ENCODE data around the gene ZNRF1. TPM values are rescaled to one million over a fixed set of nuclear protein-coding genes. Genes with fewer than 3 reads are reported as not detected.
"Not testable (repeated sequence)": the region's sequence is repeated elsewhere in the genome, so short reads cannot be mapped to it uniquely, and the experiment has no call there.

The ZNRF1 gene
- total and polyA plus RNA-seq, 4 donors: 4.6 to 26.3 (median 14.1) TPM

DNA sequence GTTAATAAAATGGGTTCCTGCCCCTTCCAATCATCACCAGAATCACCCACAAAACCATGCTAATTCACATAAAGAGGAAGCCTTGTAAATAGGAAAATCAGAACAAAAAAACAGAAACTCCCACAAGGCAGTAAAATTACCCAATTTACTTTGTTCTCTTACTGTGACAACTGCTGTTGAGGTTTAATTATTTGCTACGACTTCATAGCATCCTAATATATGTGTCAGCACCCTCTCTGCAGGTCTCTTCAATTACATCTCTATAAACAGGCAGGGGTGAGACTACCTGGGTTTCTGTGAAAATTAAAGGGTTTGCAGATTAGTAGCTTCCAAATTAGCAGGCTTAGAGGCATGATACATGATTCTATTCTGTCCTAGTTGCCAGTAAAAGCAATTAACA lies 16.6 kb upstream of the ZNRF1 start:
- no peaks in the 10 kb centered on the region for H3K4me1 ChIP-seq (ENCODE audit: control insufficient read depth in 1 of 2, insufficient read depth in 2 of 2, low read length in 2 of 2)
- DNase-seq (no peak), ATAC-seq (ENCODE audit: low FRiP score) (no peak)
- H3K9me3 ChIP-seq (ENCODE audit: control insufficient read depth, low read length): no peaks in the 10 kb centered on the region
- intact Hi-C loops (cut with DNase I): no loop called here
- H3K4me3 ChIP-seq (ENCODE audit: low read length in 2 of 2): no peak overlapping the region
- no peak overlapping the region for H3K27ac ChIP-seq (ENCODE audit: low read depth in 1 of 2, low read length in 2 of 2)
- no peaks in the 10 kb centered on the region for H3K27me3 ChIP-seq (ENCODE audit: control insufficient read depth in 1 of 2, insufficient read depth in 2 of 2, low read length in 1 of 2)
- 81 to 87% methylated on average over 1 of the region's 1 CpG for WGBS, 2 donors
- H3K36me3 ChIP-seq (ENCODE audit: control insufficient read depth in 1 of 2, insufficient read depth in 2 of 2, low read length in 1 of 2): no peaks in the 10 kb centered on the region

DNA sequence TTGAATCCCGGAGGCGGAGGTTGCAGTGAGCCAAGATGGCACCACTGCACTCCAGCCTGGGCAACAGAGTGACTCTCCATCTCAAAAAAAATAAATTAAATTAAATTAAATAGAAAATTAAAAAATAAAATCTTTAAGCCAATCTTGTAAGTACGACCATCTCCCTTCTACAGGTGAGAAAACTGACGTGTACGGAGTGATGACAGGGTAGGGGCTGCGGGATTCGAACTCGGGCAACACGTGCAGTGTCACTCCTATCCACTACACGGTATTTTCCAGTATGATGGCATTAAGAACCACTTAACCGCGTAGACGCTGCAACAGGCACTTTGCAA lies 14.7 kb upstream of the ZNRF1 start:
- H3K36me3 ChIP-seq (ENCODE audit: control insufficient read depth in 1 of 2, insufficient read depth in 2 of 2, low read length in 1 of 2): no peaks in the 10 kb centered on the region
- no peak for ATAC-seq (ENCODE audit: low FRiP score)
- WGBS, 2 donors: 23 to 27% methylated on average over 12 to 13 of the region's 13 CpGs
- peak overlapping the region; percentile 62 to 75 for H3K4me3 ChIP-seq (ENCODE audit: low read length in 2 of 2)
- H3K27ac ChIP-seq (ENCODE audit: low read depth in 1 of 2, low read length in 2 of 2): no peak overlapping the region
- no peaks in the 10 kb centered on the region for H3K9me3 ChIP-seq (ENCODE audit: control insufficient read depth, low read length)
- intact Hi-C loops (cut with DNase I): no loop called here
- no peak for DNase-seq
- no peaks in the 10 kb centered on the region for H3K27me3 ChIP-seq (ENCODE audit: control insufficient read depth in 1 of 2, insufficient read depth in 2 of 2, low read length in 1 of 2)
- no peaks in the 10 kb centered on the region for H3K4me1 ChIP-seq (ENCODE audit: control insufficient read depth in 1 of 2, insufficient read depth in 2 of 2, low read length in 2 of 2)

DNA sequence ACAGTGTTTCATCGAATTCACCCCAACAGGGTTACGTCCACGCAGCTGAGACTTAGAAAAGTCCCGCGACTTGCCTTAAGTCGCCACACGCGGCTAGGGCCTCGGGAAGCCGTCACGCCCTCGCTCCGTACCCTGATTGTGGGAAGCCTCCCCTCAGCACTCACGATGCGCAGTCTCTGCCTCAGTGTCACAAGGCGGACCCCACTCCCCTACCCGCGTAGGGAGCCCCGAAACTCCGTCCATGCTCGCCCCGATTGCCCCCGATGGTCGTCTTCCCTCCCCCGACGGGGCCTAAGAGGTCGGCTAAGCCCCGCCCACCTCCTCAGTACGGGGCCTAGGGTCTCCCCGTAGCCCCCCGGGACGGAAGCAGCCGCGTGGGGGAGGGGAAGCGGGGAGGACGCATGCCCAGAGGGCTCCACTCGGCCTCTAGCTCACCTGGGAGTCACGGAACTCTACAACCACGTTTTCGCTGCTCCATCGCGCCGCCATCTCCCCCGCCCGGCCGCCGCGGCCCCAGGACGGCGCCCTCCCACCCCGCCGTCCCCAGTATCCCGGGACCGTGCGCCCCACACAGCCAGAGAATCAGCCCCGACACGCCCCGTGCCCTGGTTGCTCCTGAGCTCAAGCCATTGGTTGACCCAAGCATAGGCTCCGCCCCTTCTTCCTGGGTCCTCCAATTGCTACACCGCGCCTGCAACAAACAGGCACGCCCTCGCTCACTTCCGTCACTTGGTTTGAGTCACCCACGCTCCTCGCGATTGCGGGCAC lies 14.1 kb upstream of the ZNRF1 start, which contains the start of gene WDR59:
Gene WDR59, minus strand, starts transcription at position 595 of the 768 bp plus-strand sequence. Its CDS starts 106 bp downstream, at position 489.
- no peaks in the 10 kb centered on the region for H3K27me3 ChIP-seq (ENCODE audit: control insufficient read depth in 1 of 2, insufficient read depth in 2 of 2, low read length in 1 of 2)
- H3K27ac ChIP-seq (ENCODE audit: low read depth in 1 of 2, low read length in 2 of 2): no peak within 1 kb of the TSS
- peak within 1 kb of the TSS; percentile 62 to 75 for H3K4me3 ChIP-seq (ENCODE audit: low read length in 2 of 2)
- H3K36me3 ChIP-seq (ENCODE audit: control insufficient read depth in 1 of 2, insufficient read depth in 2 of 2, low read length in 1 of 2): no peaks in the 10 kb centered on the region
- H3K9me3 ChIP-seq (ENCODE audit: control insufficient read depth, low read length): no peaks in the 10 kb centered on the region
- no peaks in the 10 kb centered on the region for H3K4me1 ChIP-seq (ENCODE audit: control insufficient read depth in 1 of 2, insufficient read depth in 2 of 2, low read length in 2 of 2)
- intact Hi-C loops (cut with DNase I): no loop called here
- DNase-seq: peak; percentile 99 to 100
- WGBS, 2 donors: 0 to 1% methylated on average over 58 to 68 of the region's 68 CpGs
- peak; percentile 100 for ATAC-seq (ENCODE audit: low FRiP score)

DNA sequence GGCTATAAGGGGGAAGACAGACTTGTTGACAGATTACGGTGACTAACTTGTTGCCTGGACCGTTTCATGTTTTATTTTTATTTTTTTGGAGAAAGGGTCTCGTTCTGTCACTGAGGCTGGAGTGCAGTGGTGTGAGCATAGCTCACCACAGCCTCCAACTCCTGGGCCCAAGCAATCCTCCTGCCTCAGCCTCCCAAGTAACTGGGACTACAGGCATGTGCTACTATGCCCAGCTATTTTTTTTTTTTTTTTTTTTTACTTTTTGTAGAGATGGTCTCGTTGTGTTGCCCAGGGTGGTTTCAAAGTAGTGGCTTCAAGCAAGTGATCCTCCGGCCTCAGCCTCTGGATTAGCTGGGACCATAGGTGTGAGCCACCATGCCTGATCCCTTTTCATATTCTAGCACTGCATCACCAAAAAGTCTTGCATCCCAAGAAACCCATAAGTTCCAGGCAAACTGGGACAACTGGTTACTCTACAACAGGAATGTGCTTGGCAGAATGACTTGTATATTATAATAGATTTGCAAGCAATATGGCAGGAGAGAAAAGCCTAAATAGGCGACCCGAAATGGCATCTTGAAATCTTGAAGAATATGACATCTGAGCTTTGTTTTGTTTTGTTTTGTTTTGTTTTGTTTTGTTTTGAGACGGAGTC lies 11.7 kb upstream of the ZNRF1 start:
- intact Hi-C loops (cut with DNase I): no loop called here
- H3K27ac ChIP-seq (ENCODE audit: low read depth in 1 of 2, low read length in 2 of 2): no peak overlapping the region
- no peaks in the 10 kb centered on the region for H3K27me3 ChIP-seq (ENCODE audit: control insufficient read depth in 1 of 2, insufficient read depth in 2 of 2, low read length in 1 of 2)
- H3K9me3 ChIP-seq (ENCODE audit: control insufficient read depth, low read length): no peaks in the 10 kb centered on the region
- 71 to 74% methylated on average over 8 of the region's 8 CpGs for WGBS, 2 donors
- H3K4me3 ChIP-seq (ENCODE audit: low read length in 2 of 2): no peak overlapping the region
- no peaks in the 10 kb centered on the region for H3K4me1 ChIP-seq (ENCODE audit: control insufficient read depth in 1 of 2, insufficient read depth in 2 of 2, low read length in 2 of 2)
- no peak for DNase-seq
- no peak for ATAC-seq (ENCODE audit: low FRiP score)
- no peaks in the 10 kb centered on the region for H3K36me3 ChIP-seq (ENCODE audit: control insufficient read depth in 1 of 2, insufficient read depth in 2 of 2, low read length in 1 of 2)

DNA sequence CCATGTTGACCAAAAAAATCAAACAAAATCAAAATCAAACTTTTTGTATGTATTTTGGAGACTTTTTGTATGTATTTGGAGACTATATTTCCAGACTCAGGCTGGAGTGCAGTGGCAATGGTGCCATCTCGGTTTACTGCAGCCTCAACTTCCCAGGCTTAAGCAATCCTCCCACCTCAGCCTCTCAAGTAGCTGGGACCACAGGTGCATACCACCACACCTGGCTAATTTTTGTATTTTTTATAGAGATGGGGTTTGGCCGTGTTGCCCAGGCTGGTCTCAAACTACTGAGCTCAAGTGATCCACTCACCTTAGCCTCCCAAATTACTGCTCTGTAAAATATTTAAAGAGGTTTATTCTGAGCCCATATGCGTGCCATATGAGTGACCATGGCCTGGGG lies 9.0 kb upstream of the ZNRF1 start:
- 90 to 94% methylated on average over 3 of the region's 3 CpGs for WGBS, 2 donors
- intact Hi-C loops (cut with DNase I): not testable (repeated sequence)

DNA sequence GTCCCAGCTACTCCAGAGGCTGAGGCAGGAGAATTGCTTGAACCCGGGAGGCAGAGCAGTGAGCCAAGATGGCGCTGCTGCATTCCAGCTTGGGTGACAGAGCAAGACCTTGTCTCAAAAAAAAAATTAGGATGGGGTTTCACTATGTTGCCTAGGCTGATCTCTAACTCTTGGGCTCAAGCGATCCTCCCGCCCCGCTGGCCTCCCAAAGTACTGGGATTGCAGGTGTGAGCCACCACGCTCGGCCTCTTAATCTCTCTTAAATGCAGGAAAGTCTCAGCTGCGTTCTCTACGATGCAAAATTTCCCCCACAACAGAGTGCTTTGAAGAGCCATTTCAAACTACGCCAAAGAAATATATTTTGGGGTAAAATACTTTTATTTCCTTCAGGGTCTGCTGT lies 8.0 kb upstream of the ZNRF1 start:
- no peak overlapping the region for H3K27ac ChIP-seq (ENCODE audit: low read depth in 1 of 2, low read length in 2 of 2)
- intact Hi-C loops (cut with DNase I): no loop called here

More for the DNA sequence above, 9.0 kb upstream of the ZNRF1 start:
- ATAC-seq (ENCODE audit: low FRiP score); H3K4me1 ChIP-seq (ENCODE audit: control insufficient read depth in 1 of 2, insufficient read depth in 2 of 2, low read length in 2 of 2); DNase-seq; H3K27ac ChIP-seq (ENCODE audit: low read depth in 1 of 2, low read length in 2 of 2); H3K4me3 ChIP-seq (ENCODE audit: low read length in 2 of 2); H3K27me3 ChIP-seq (ENCODE audit: control insufficient read depth in 1 of 2, insufficient read depth in 2 of 2, low read length in 1 of 2); H3K36me3 ChIP-seq (ENCODE audit: control insufficient read depth in 1 of 2, insufficient read depth in 2 of 2, low read length in 1 of 2); H3K9me3 ChIP-seq (ENCODE audit: control insufficient read depth, low read length): not testable (repeated sequence)

DNA sequence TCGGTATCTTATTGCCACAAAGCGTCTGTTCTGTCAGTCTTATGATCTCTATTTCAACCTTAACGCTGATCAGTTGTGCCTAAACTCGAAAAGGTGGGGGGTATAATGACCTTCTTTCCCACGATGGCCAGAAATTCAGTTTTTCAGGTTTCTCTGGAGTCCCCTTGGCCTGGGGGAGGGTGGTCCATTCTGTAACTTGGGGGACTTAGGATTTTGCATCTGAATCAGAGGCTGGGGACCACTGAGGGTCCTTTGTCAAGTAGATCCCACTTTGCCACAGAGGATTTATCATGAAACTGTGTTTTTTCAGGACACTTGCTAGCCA lies 7.6 kb upstream of the ZNRF1 start:
- Histone ChIP-seq H3K4me3 (ENCODE audit: low read length in 2 of 2) (no peak overlapping the region), H3K27ac (ENCODE audit: low read depth in 1 of 2, low read length in 2 of 2) (no peak overlapping the region), H3K9me3 (ENCODE audit: control insufficient read depth, low read length) (no peaks in the 10 kb centered on the region), H3K4me1 (ENCODE audit: control insufficient read depth in 1 of 2, insufficient read depth in 2 of 2, low read length in 2 of 2) (no peaks in the 10 kb centered on the region), H3K36me3 (ENCODE audit: control insufficient read depth in 1 of 2, insufficient read depth in 2 of 2, low read length in 1 of 2) (no peaks in the 10 kb centered on the region), H3K27me3 (ENCODE audit: control insufficient read depth in 1 of 2, insufficient read depth in 2 of 2, low read length in 1 of 2) (no peaks in the 10 kb centered on the region)
- WGBS, 2 donors: 76 to 81% methylated on average over 5 of the region's 5 CpGs
- intact Hi-C loops (cut with DNase I): no loop called here
- DNase-seq (no peak), ATAC-seq (ENCODE audit: low FRiP score) (no peak)

More for the DNA sequence above, 8.0 kb upstream of the ZNRF1 start:
- H3K36me3 ChIP-seq (ENCODE audit: control insufficient read depth in 1 of 2, insufficient read depth in 2 of 2, low read length in 1 of 2): no peaks in the 10 kb centered on the region
- H3K4me3 ChIP-seq (ENCODE audit: low read length in 2 of 2): no peak overlapping the region
- H3K27me3 ChIP-seq (ENCODE audit: control insufficient read depth in 1 of 2, insufficient read depth in 2 of 2, low read length in 1 of 2): no peaks in the 10 kb centered on the region
- ATAC-seq (ENCODE audit: low FRiP score) (no peak), DNase-seq (no peak)
- no peaks in the 10 kb centered on the region for H3K4me1 ChIP-seq (ENCODE audit: control insufficient read depth in 1 of 2, insufficient read depth in 2 of 2, low read length in 2 of 2)
- H3K9me3 ChIP-seq (ENCODE audit: control insufficient read depth, low read length): no peaks in the 10 kb centered on the region
- 95 to 96% methylated on average over 10 of the region's 10 CpGs for WGBS, 2 donors

DNA sequence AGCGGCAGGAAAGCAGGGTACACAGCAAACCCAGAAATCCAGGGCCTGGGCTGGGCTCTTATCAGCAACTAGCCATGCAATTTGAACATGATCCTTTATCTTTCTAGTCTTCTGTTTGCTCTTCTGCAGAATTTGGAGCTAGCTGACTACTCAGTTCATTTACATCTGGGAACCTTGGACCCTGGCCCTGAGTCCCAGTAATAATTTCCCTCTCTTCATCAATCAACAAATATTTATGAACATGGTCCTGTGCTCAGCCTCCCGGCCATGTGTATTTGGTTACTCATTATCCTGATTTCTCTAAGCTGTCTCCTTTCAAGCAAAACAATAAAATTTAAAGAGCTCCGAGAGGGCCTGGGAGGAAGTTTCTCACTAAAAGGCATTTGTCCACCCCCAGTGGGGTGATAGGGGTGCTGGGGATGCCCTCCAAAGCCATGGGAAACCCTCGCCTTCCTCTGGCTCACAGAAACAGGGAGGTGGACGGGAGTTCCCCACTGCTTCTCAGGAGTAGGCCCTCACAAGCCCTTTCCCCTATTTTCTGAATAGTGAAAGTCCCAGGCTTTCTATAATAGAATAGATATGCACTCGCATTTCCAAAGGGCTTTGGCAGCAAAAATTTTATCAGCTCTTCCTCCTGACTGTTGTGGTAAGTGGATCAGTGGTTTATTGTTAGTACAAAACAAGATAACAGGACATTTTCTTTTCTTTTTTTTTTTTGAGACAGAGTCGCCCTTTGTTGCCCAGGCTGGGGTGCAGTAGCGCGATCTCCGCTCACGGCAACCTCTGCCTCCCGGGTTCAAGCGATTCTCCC lies 7.0 kb upstream of the ZNRF1 start:
- no peak overlapping the region for H3K4me3 ChIP-seq (ENCODE audit: low read length in 2 of 2)
- ATAC-seq (ENCODE audit: low FRiP score) (no peak), DNase-seq (no peak)
- intact Hi-C loops (cut with DNase I): no loop called here
- no peaks in the 10 kb centered on the region for H3K4me1 ChIP-seq (ENCODE audit: control insufficient read depth in 1 of 2, insufficient read depth in 2 of 2, low read length in 2 of 2)
- H3K9me3 ChIP-seq (ENCODE audit: control insufficient read depth, low read length): no peaks in the 10 kb centered on the region
- H3K27ac ChIP-seq (ENCODE audit: low read depth in 1 of 2, low read length in 2 of 2): no peak overlapping the region
- no peaks in the 10 kb centered on the region for H3K36me3 ChIP-seq (ENCODE audit: control insufficient read depth in 1 of 2, insufficient read depth in 2 of 2, low read length in 1 of 2)
- WGBS, 2 donors: 81 to 83% methylated on average over 13 of the region's 13 CpGs
- H3K27me3 ChIP-seq (ENCODE audit: control insufficient read depth in 1 of 2, insufficient read depth in 2 of 2, low read length in 1 of 2): no peaks in the 10 kb centered on the region

Data from aorta (tissue), 5 donors.